HCT116 (cell line): ENCODE measurements around the gene PTTG1IP.

Experiments
- CBX3 ChIP-seq: IDR thresholded peaks from 2 replicates; pipeline ENCODE4 v1.6.1; 2012; ENCODE audit warnings: low read depth
- EGR1 ChIP-seq: IDR thresholded peaks from 2 replicates; pipeline ENCODE4 v1.6.1; 2012; ENCODE audit warnings: low read depth
- EZH2 ChIP-seq: fragments of 200-600 bp; sonication (generic); IDR thresholded peaks from 2 replicates; pipeline ENCODE4 v1.6.1; 2017; ENCODE audit warnings: antibody characterized with exemption, mixed run types
- EZH2phosphoT487 ChIP-seq: fragments of 200-600 bp; IDR thresholded peaks from 2 replicates; pipeline ENCODE4 v1.6.1; 2018; ENCODE audit warnings: antibody characterized with exemption, borderline replicate concordance
- JUND ChIP-seq: IDR thresholded peaks from 2 replicates; pipeline ENCODE4 v1.6.1; 2012
- POLR2A ChIP-seq: IDR thresholded peaks from 2 replicates; pipeline ENCODE4 v1.7.0; 2011; ENCODE audit warnings: borderline replicate concordance; ENCODE audit not compliant: insufficient read depth, insufficient read length; ENCODE audit errors: extremely low read depth
- POLR2AphosphoS5 ChIP-seq: IDR thresholded peaks from 2 replicates; pipeline ENCODE4 v1.6.1; 2011; ENCODE audit warnings: mild to moderate bottlenecking, low read depth, low read length, moderate library complexity
- RAD21 ChIP-seq: IDR thresholded peaks from 2 replicates; pipeline ENCODE4 v1.6.1; 2012; ENCODE audit warnings: low read depth, mild to moderate bottlenecking
- SIN3A ChIP-seq: IDR thresholded peaks from 2 replicates; pipeline ENCODE4 v1.6.1; 2012; ENCODE audit warnings: low read depth
- SP1 ChIP-seq: IDR thresholded peaks from 2 replicates; pipeline ENCODE4 v1.6.1; 2012; ENCODE audit warnings: low read depth
- ZNF274 ChIP-seq: fragments of 200-500 bp; sonication (Bioruptor generic); IDR thresholded peaks from 2 replicates; pipeline ENCODE4 v1.6.1; 2014; ENCODE audit warnings: mild to moderate bottlenecking, low read depth, low read length, inconsistent platforms
- TF ChIP-seq, protein P1 (sequence below), 3 experiments: fragments of 200-600 bp in 1 of 3; sonication (generic) in 1 of 3; IDR thresholded peaks in 2 of 3; conservative IDR thresholded peaks in 1 of 3; 2 replicates each; pipeline ENCODE4 v1.5.1; 2012 to 2017; ENCODE audit warnings: low read depth in 2 of 3, low read length in 2 of 3, antibody characterized with exemption in 1 of 3, borderline replicate concordance in 1 of 3, control low read depth in 1 of 3, mild to moderate bottlenecking in 1 of 3, mixed read lengths in 1 of 3, mixed run types in 1 of 3, moderate library complexity in 1 of 3; ENCODE audit not compliant: insufficient read depth in 1 of 3
- TF ChIP-seq, protein P2 (sequence below): IDR thresholded peaks from 2 replicates; pipeline ENCODE4 v1.6.1; 2012; ENCODE audit warnings: low read depth
- TF ChIP-seq, protein P3 (sequence below): IDR thresholded peaks from 2 replicates; pipeline ENCODE4 v1.6.1; 2011; ENCODE audit warnings: mild to moderate bottlenecking, low read length, moderate library complexity; ENCODE audit not compliant: insufficient replicate concordance; ENCODE audit errors: extremely low read depth

DNA sequence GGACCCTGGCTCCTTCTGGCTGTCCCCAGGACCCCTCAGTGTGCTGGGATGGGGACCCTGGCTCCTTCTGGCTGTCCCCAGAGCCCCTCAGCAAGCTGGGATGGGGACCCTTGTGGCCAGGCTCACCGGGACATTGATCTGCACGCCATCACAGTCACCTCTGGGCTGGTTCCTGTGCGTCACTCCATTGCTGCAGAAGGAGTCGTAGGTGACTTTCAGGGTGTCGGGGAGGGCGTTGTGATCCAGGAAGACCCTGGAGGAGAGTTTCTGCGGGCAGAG, 19.7 kb upstream of the PTTG1IP start:
- TF ChIP-seq, protein P1, sequence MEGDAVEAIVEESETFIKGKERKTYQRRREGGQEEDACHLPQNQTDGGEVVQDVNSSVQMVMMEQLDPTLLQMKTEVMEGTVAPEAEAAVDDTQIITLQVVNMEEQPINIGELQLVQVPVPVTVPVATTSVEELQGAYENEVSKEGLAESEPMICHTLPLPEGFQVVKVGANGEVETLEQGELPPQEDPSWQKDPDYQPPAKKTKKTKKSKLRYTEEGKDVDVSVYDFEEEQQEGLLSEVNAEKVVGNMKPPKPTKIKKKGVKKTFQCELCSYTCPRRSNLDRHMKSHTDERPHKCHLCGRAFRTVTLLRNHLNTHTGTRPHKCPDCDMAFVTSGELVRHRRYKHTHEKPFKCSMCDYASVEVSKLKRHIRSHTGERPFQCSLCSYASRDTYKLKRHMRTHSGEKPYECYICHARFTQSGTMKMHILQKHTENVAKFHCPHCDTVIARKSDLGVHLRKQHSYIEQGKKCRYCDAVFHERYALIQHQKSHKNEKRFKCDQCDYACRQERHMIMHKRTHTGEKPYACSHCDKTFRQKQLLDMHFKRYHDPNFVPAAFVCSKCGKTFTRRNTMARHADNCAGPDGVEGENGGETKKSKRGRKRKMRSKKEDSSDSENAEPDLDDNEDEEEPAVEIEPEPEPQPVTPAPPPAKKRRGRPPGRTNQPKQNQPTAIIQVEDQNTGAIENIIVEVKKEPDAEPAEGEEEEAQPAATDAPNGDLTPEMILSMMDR (IDR thresholded peaks at IDR 0.05 in 2 of 3, conservative IDR thresholded peaks at IDR 0.05 in 1 of 3; ENCODE audit: borderline replicate concordance in 1 of 3, insufficient read depth in 1 of 3, low read depth in 2 of 3, low read length in 2 of 3): no peak
- TF ChIP-seq POLR2A (no peak), SP1 (no peak), EZH2 (no peak), CBX3 (no peak), ZNF274 (no peak), SIN3A (no peak), POLR2AphosphoS5 (no peak), EZH2phosphoT487 (no peak), JUND (no peak), RAD21 (no peak), EGR1 (no peak)
- TF ChIP-seq, protein P2, sequence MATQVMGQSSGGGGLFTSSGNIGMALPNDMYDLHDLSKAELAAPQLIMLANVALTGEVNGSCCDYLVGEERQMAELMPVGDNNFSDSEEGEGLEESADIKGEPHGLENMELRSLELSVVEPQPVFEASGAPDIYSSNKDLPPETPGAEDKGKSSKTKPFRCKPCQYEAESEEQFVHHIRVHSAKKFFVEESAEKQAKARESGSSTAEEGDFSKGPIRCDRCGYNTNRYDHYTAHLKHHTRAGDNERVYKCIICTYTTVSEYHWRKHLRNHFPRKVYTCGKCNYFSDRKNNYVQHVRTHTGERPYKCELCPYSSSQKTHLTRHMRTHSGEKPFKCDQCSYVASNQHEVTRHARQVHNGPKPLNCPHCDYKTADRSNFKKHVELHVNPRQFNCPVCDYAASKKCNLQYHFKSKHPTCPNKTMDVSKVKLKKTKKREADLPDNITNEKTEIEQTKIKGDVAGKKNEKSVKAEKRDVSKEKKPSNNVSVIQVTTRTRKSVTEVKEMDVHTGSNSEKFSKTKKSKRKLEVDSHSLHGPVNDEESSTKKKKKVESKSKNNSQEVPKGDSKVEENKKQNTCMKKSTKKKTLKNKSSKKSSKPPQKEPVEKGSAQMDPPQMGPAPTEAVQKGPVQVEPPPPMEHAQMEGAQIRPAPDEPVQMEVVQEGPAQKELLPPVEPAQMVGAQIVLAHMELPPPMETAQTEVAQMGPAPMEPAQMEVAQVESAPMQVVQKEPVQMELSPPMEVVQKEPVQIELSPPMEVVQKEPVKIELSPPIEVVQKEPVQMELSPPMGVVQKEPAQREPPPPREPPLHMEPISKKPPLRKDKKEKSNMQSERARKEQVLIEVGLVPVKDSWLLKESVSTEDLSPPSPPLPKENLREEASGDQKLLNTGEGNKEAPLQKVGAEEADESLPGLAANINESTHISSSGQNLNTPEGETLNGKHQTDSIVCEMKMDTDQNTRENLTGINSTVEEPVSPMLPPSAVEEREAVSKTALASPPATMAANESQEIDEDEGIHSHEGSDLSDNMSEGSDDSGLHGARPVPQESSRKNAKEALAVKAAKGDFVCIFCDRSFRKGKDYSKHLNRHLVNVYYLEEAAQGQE: no peak
- TF ChIP-seq, protein P3, sequence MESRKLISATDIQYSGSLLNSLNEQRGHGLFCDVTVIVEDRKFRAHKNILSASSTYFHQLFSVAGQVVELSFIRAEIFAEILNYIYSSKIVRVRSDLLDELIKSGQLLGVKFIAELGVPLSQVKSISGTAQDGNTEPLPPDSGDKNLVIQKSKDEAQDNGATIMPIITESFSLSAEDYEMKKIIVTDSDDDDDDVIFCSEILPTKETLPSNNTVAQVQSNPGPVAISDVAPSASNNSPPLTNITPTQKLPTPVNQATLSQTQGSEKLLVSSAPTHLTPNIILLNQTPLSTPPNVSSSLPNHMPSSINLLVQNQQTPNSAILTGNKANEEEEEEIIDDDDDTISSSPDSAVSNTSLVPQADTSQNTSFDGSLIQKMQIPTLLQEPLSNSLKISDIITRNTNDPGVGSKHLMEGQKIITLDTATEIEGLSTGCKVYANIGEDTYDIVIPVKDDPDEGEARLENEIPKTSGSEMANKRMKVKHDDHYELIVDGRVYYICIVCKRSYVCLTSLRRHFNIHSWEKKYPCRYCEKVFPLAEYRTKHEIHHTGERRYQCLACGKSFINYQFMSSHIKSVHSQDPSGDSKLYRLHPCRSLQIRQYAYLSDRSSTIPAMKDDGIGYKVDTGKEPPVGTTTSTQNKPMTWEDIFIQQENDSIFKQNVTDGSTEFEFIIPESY: no peak
